GM20000 (cell line): ENCODE results near the gene CAPSL.

ENCODE experiments used
- DNase-seq: peaks from one replicate; pipeline ENCODE4 v3.0.0; 2012; ENCODE audit warnings: low spot score
- TF ChIP-seq, protein P1 (sequence below): IDR thresholded peaks from 2 replicates; pipeline ENCODE4 v1.5.1; 2012; ENCODE audit warnings: mild to moderate bottlenecking, control low read depth; ENCODE audit errors: extremely low read depth, missing control alignments

Gene CAPSL

DNA sequence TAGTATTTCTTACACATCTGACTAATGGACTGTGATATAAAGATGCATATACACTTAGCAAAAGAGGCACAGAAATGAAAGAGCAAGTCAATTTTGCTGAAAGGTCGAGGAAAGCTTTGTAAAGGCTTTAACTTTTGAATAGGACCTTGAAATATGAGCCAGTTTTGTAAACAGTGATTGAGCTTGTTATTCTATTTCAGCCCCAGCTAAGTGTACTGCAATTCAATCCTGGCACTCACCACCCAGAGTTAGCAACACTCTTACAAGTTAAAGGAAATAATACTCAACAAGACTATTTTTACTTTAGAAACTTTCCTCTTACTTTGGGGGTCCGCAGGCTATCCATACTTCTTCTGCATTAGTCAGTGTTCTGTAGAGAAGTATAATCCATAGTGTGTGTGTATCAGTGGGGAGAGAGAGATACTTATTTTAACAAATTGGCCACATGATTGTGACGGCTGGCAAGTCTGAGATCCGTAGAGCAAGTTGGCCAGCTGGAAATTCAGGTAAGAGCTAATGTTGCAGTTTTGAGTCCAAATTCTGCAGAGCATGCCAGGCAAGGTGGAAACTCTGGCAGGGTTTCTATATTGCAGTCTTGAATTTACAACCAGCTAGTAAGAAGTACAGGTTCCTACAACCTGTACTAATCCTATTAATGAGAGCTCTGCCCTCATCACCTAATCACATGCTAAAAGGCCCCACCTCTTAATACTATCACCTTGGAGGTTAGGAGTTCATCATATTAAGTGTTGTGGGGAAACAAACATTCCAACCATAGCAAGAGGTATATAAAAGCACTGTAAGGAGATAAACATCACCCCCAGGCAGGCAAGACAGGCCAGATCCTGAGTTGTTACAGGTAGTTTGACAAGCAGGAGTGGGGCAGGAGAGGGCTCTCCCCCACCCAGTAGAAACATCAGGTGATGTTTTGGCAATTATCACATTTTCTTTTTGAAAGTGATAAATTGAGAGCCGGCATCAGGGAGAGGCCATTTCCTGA is 48.1 kb downstream of the CAPSL start:
- no peak for DNase-seq
- TF ChIP-seq, protein P1, sequence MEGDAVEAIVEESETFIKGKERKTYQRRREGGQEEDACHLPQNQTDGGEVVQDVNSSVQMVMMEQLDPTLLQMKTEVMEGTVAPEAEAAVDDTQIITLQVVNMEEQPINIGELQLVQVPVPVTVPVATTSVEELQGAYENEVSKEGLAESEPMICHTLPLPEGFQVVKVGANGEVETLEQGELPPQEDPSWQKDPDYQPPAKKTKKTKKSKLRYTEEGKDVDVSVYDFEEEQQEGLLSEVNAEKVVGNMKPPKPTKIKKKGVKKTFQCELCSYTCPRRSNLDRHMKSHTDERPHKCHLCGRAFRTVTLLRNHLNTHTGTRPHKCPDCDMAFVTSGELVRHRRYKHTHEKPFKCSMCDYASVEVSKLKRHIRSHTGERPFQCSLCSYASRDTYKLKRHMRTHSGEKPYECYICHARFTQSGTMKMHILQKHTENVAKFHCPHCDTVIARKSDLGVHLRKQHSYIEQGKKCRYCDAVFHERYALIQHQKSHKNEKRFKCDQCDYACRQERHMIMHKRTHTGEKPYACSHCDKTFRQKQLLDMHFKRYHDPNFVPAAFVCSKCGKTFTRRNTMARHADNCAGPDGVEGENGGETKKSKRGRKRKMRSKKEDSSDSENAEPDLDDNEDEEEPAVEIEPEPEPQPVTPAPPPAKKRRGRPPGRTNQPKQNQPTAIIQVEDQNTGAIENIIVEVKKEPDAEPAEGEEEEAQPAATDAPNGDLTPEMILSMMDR = no peak

DNA sequence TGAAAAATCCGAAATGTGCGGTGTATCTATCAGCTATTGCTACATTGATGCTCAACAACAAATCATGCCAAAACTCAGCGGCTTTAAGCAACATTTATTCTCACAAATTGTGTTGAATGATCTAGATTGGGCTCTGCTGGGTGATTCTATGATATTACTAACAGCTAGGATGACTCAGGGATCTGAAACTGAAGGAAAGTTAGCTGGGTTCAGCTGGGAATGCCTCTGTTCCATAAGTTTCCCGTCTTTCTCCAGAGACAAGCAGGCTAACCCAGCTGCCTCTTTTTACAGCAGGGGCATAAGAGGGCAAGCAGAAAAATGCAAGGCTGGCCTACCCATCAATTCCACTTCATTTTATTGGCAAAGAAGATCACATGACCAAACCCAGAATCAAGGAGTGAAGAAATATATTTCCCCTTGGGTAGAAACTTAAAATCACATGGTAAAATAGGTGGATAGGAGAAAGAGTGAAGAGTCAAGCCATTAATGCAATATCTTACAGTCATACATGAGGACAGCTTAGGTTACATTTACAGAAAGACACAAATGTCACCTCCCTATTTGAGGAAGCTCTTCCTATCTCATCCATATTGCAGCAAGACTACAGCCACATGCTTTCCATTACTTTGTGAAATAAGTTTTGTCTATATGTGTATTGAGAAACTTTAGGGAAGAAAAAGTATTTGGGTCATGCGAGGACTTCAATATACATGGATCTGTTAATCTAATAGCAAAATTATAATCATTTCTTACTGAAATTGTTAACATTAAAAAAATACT is 50.9 kb downstream of the CAPSL start:
- TF ChIP-seq, protein P1 = no peak
- no peak for DNase-seq

DNA sequence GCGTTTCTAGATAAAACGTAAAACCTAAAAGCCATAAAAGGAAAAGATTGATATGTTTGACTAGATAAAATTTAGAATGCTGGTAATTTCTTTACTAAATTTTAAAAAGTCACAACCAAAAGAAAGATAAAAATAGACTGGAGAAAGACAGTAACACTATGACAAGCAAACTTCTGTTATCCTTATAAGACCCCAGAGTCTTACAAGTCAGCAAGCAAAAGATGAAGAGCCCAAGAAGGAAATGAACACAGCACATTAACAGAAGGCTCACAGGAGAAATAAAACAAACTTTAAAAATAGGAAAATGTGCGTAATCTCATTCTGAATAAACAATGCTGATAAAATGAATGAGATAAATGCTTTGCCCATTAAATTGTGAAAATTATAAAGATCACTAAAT is 52.0 kb downstream of the CAPSL start:
- DNase-seq = no peak
- TF ChIP-seq, protein P1 = no peak

DNA sequence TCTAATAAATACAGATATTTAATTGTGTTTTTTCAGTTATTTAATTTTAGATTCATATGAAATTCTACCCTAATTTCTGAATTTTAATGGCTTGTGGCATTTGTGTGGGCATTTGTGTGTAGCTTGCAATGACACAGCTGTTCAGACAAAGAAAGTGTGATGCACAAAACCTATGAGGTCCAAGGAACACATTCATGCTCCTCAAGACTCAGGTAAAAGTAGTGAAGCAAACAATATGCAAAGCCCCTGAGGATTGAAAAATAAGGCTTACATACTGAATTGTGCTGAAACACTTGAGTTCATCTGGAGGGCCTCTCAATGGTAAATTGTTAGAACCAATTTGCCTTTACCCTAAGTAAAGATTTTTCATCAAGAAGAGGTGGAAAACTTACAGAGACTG is 53.6 kb downstream of the CAPSL start:
- DNase-seq = no peak
- TF ChIP-seq, protein P1 = no peak

DNA sequence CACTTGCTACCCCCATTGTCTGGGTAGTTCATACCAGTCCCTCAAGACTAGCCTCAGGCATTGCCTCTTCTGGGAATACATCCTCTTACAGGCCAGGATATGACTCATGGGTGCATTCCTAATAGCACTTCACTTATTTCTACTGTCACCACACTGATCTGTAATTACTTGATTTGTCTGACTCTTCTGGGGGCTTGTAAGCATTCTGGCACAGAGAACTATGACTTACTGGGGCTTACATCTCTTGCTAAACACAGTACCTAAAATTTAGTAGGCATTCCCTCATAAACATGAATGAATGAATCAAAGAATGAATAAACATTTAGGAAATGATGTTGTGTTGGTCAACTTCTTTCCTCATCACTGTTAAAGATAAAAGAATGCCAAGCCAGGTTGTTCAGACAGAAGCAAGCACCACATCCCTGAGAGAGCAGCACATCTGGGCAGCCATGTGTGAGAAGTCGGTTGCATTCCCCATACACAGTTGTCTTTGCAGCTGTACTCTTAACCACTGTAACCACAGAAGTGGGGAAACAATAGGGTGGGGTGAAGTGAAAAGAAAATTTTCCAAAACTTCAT is 54.1 kb downstream of the CAPSL start:
- no peak for DNase-seq
- TF ChIP-seq, protein P1 = no peak

DNA sequence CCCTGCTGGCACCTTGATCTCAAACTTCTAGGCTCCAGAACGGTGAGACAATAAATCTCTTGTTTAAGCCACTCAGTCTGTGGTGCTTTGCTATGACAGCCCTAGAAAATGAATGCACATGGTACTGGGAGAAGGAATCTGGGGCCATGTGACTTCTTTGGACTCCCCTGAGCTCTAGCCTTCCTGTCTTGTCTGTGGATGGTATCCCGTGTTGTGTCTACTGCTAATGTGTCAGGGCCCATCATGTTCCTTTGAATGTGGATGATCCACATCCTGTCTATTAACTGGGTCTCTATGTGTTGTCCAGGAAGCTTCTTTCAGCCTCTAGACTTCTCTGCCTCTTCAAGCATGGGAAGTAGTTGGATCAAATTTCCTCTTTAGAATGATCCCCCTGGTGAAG is 56.7 kb downstream of the CAPSL start:
- no peak for DNase-seq
- TF ChIP-seq, protein P1 = no peak
